SK-N-SH (cell line): ENCODE data around the gene KCTD20. TPM values are rescaled to one million over a fixed set of nuclear protein-coding genes. Genes with fewer than 3 reads are reported as not detected.

Source experiments
- CTCF ChIA-PET: fragments of 300-600, 350-600 bp; formaldehyde crosslinking; extraction: SDS; loops from one replicate; lab custom pipeline; 2021; lab: Yijun Ruan, JAX
- POLR2A ChIA-PET: fragments of 350-600 bp; sonication (Branson Sonifier 250); formaldehyde crosslinking; extraction: SDS; loops from one replicate; lab custom pipeline; 2020; ENCODE audit warnings: antibody characterized with exemption, inconsistent platforms; lab: Yijun Ruan, JAX
- DNase-seq: peaks from one replicate; pipeline ENCODE4 v3.0.0; 2012
- H2AFZ ChIP-seq: fragments of 200-600 bp; sonication (generic); 2 replicates; pipeline ENCODE4 v1.8.1; 2016; ENCODE audit warnings: antibody characterized with exemption, mild to moderate bottlenecking, low read depth
- H3F3A ChIP-seq: fragments of 200-600 bp; sonication (generic); replicated peaks from 2 replicates; pipeline ENCODE3; 2016; ENCODE audit warnings: antibody characterized with exemption, mild to moderate bottlenecking; ENCODE audit not compliant: insufficient read depth
- H3K27ac ChIP-seq, 2 experiments: fragments of 200-500 bp in 1 of 2; fragments of 200-600 bp in 1 of 2; sonication (Bioruptor generic) in 1 of 2; sonication (generic), shearing (Covaris generic) in 1 of 2; 2 replicates each; pipeline versions ENCODE4 v1.5.1 to v1.6.1; 2014 to 2016; ENCODE audit warnings: low read depth in 2 of 2, inconsistent platforms in 1 of 2, low read length in 1 of 2, mild to moderate bottlenecking in 1 of 2, mixed read lengths in 1 of 2
- H3K27me3 ChIP-seq: fragments of 200-600 bp; sonication (generic), shearing (Covaris generic); 2 replicates; pipeline ENCODE4 v1.6.1; 2016; ENCODE audit warnings: mixed run types; ENCODE audit not compliant: insufficient read depth
- H3K36me3 ChIP-seq, 2 experiments: fragments of 200-500 bp in 1 of 2; fragments of 200-600 bp in 1 of 2; sonication (Bioruptor generic) in 1 of 2; sonication (generic) in 1 of 2; replicated peaks in 1 of 2; 2 replicates each; pipeline versions ENCODE3 to v1.5.1; 2014 to 2016; ENCODE audit warnings: low read length in 1 of 2, mild to moderate bottlenecking in 1 of 2; ENCODE audit not compliant: insufficient read depth in 2 of 2, control insufficient read depth in 1 of 2
- H3K4me1 ChIP-seq, 2 experiments: fragments of 200-500 bp in 1 of 2; fragments of 200-600 bp in 1 of 2; sonication (Bioruptor generic) in 1 of 2; sonication (generic), shearing (Covaris generic) in 1 of 2; 2 replicates each; pipeline versions ENCODE4 v1.5.1 to v1.6.1; 2014 to 2016; ENCODE audit warnings: low read depth in 1 of 2, low read length in 1 of 2, mixed run types in 1 of 2; ENCODE audit not compliant: insufficient read depth in 2 of 2, control insufficient read depth in 1 of 2
- H3K4me2 ChIP-seq: fragments of 200-600 bp; sonication (generic), shearing (Covaris generic); 2 replicates; pipeline ENCODE4 v1.6.1; 2017; ENCODE audit warnings: mixed run types
- H3K4me3 ChIP-seq, 2 experiments: fragments of 200-500 bp in 1 of 2; fragments of 200-600 bp in 1 of 2; sonication (Bioruptor generic) in 1 of 2; sonication (generic), shearing (Covaris generic) in 1 of 2; 2 replicates each; pipeline versions ENCODE4 v1.5.1 to v1.8.1; 2014 to 2016; ENCODE audit warnings: low read depth in 2 of 2, inconsistent platforms in 1 of 2, low read length in 1 of 2, mild to moderate bottlenecking in 1 of 2, mixed read lengths in 1 of 2, moderate library complexity in 1 of 2
- H3K79me2 ChIP-seq: fragments of 200-600 bp; sonication (generic); 2 replicates; pipeline ENCODE4 v1.8.1; 2017; ENCODE audit warnings: mild to moderate bottlenecking; ENCODE audit not compliant: insufficient read depth
- H3K9ac ChIP-seq: fragments of 200-600 bp; sonication (generic); 2 replicates; pipeline ENCODE4 v1.6.1; 2017; ENCODE audit warnings: mixed run types
- H3K9me2 ChIP-seq: fragments of 200-600 bp; sonication (generic); 2 replicates; pipeline ENCODE4 v1.6.1; 2017; ENCODE audit warnings: mixed run types
- H3K9me3 ChIP-seq: fragments of 200-600 bp; sonication (generic); 2 replicates; pipeline ENCODE4 v1.6.1; 2017; ENCODE audit warnings: mixed run types, mild to moderate bottlenecking, moderate library complexity
- H4K20me1 ChIP-seq: fragments of 200-600 bp; sonication (generic); 2 replicates; pipeline ENCODE4 v1.6.1; 2017; ENCODE audit warnings: mild to moderate bottlenecking, mixed run types; ENCODE audit not compliant: insufficient read depth
- CHD2 ChIP-seq: fragments of 150-350 bp; IDR thresholded peaks from 2 replicates; pipeline ENCODE4 v1.6.1; 2018; ENCODE audit warnings: low read length; ENCODE audit not compliant: partially characterized antibody
- CTCF ChIP-seq: fragments of 200-600 bp; sonication (generic); IDR thresholded peaks from 2 replicates; pipeline ENCODE4 v1.6.1; 2017; ENCODE audit warnings: antibody characterized with exemption, mild to moderate bottlenecking, moderate library complexity
- EZH2phosphoT487 ChIP-seq: fragments of 200-600 bp; sonication (generic); IDR thresholded peaks from 2 replicates; pipeline ENCODE4 v1.6.1; 2017; ENCODE audit warnings: low read depth, mixed run types, mild to moderate bottlenecking, antibody characterized with exemption, moderate library complexity, borderline replicate concordance
- GABPA ChIP-seq: IDR thresholded peaks from 2 replicates; pipeline ENCODE4 v1.4.0; 2012; ENCODE audit warnings: low read depth, mild to moderate bottlenecking
- GATA2 ChIP-seq: sonication (generic); formaldehyde crosslinking; IDR thresholded peaks from 2 replicates; pipeline ENCODE4 v1.5.0; 2020; ENCODE audit warnings: mild to moderate bottlenecking, missing genetic modification reagents
- IRF3 ChIP-seq: fragments of 150-350 bp; IDR thresholded peaks from 2 replicates; pipeline ENCODE4 v1.6.1; 2016; ENCODE audit warnings: mild to moderate bottlenecking, low read depth, low read length
- JUND ChIP-seq: IDR thresholded peaks from 2 replicates; pipeline ENCODE4 v1.4.0; 2012
- MAX ChIP-seq: IDR thresholded peaks from 2 replicates; pipeline ENCODE4 v1.4.0; 2012; ENCODE audit warnings: low read depth
- MXI1 ChIP-seq: IDR thresholded peaks from 2 replicates; pipeline ENCODE4 v1.6.1; 2012; ENCODE audit warnings: mild to moderate bottlenecking, low read depth, low read length, improper control_type of control experiment
- NFIC ChIP-seq: IDR thresholded peaks from 2 replicates; pipeline ENCODE4 v1.4.0; 2012; ENCODE audit warnings: borderline replicate concordance
- NRF1 ChIP-seq: IDR thresholded peaks from 2 replicates; pipeline ENCODE4 v1.6.1; 2012; ENCODE audit warnings: low read depth, mild to moderate bottlenecking, low read length
- PBX3 ChIP-seq: IDR thresholded peaks from 2 replicates; pipeline ENCODE4; 2012
- POLR2AphosphoS5 ChIP-seq: IDR thresholded peaks from 2 replicates; pipeline ENCODE4 v1.6.1; 2012; ENCODE audit warnings: low read depth, low read length
- RCOR1 ChIP-seq: fragments of 150-350 bp; IDR thresholded peaks from 2 replicates; pipeline ENCODE4 v1.6.1; 2017; ENCODE audit warnings: antibody characterized with exemption, low read length
- SIN3A ChIP-seq: IDR thresholded peaks from 2 replicates; pipeline ENCODE4 v1.6.1; 2012; ENCODE audit warnings: low read depth, mild to moderate bottlenecking, low read length, moderate library complexity, borderline replicate concordance
- SMC3 ChIP-seq: IDR thresholded peaks from 2 replicates; pipeline ENCODE4 v1.6.1; 2012; ENCODE audit warnings: low read depth, low read length, improper control_type of control experiment
- TAF1 ChIP-seq: IDR thresholded peaks from 2 replicates; pipeline ENCODE4 v1.6.1; 2012; ENCODE audit warnings: low read depth, mild to moderate bottlenecking, low read length, moderate library complexity, borderline replicate concordance
- TEAD4 ChIP-seq: IDR thresholded peaks from 2 replicates; pipeline ENCODE4 v1.4.0; 2012; ENCODE audit warnings: mild to moderate bottlenecking, borderline replicate concordance; ENCODE audit not compliant: insufficient read depth
- USF1 ChIP-seq: IDR thresholded peaks from 2 replicates; pipeline ENCODE4 v1.4.0; 2012; ENCODE audit warnings: low read depth, borderline replicate concordance
- ZBTB33 ChIP-seq: IDR thresholded peaks from 2 replicates; pipeline ENCODE4 v1.4.0; 2012; ENCODE audit warnings: low read depth, borderline replicate concordance
- WGBS: methylation state at CpG from one replicate; pipeline ENCODE4 v1.1.6; 2017; ENCODE audit warnings: low lambda C conversion rate; 5-methylcytosine and 5-hydroxymethylcytosine counted together
- polyA plus RNA-seq, 3 experiments: library from polyadenylated mRNA; depleted of rRNA; stranded (reverse); fragments of >200 nt; gene quantifications; 2 replicates each; pipeline ENCODE4 v1.2.3, GENCODE V29; 2012

KCTD20 gene
- polyA plus RNA-seq, 1 of the 3 experiments (the other 2 are of a cell fraction): 29.0 TPM

- Histone ChIP-seq H3K4me2 (no peak overlapping the region), H3K4me1 (no peaks in the 10 kb centered on the region), H3K79me2 (peaks cover 68% of the 10 kb centered on the region), H4K20me1 (no peaks in the 10 kb centered on the region; the same call in 1 of the 2 replicates), H3K36me3 (peaks cover 10 to 27% of the 10 kb centered on the region in 2 experiments), H3K4me3 (no peak overlapping the region), H2AFZ (no peak overlapping the region), H3K9ac (no peak overlapping the region), H3F3A (no peaks in the 10 kb centered on the region), H3K9me2 (no peaks in the 10 kb centered on the region), H3K9me3 (no peaks in the 10 kb centered on the region)
- ChIA-PET POLR2A (no interaction called here), CTCF (interaction anchor here (0.8 to 1.3 kb wide), 3 partner anchors 10 to 63 kb away, joined by 3 to 4 read pairs (median 3); no protein-coding TSS in a partner anchor)
- 85% methylated on average over 1 of the region's 1 CpG for WGBS
- no peak for DNase-seq
- TF ChIP-seq TAF1: no peak
- TF ChIP-seq JUND: no peak
- no peak for TF ChIP-seq PBX3
- TF ChIP-seq NFIC: no peak
- no peak for TF ChIP-seq ZBTB33
- TF ChIP-seq MXI1: no peak
- no peak for TF ChIP-seq MAX
- TF ChIP-seq SMC3: no peak
- no peak for TF ChIP-seq NRF1
- no peak for TF ChIP-seq RCOR1
- no peak for TF ChIP-seq EZH2phosphoT487
- no peak for TF ChIP-seq GATA2 (CRISPR knock-in tag)
- TF ChIP-seq CHD2: no peak
- no peak for TF ChIP-seq SIN3A
- no peak for TF ChIP-seq TEAD4
- no peak for TF ChIP-seq IRF3
- no peak for TF ChIP-seq CTCF
- TF ChIP-seq GABPA: no peak
- TF ChIP-seq POLR2AphosphoS5: no peak
- TF ChIP-seq USF1: no peak
- TF ChIP-seq, all 33 proteins: peak for 0
- Histone ChIP-seq H3K27me3 (no peaks in the 10 kb centered on the region), H3K27ac (no peak overlapping the region)
Measured at GRCh38 chr6:36533321-36533720, 90.5 kb downstream of the KCTD20 start.
